ENCODE results near the gene LARP7. TPM values are rescaled to one million over a fixed set of nuclear protein-coding genes. Genes with fewer than 3 reads are reported as not detected.

LARP7 gene
- total and polyA plus RNA-seq, 4 donors: 24.9 to 75.5 (median 36.0) TPM

- Histone ChIP-seq H3K36me3 (ENCODE audit: control insufficient read depth in 4 of 4, insufficient read depth in 4 of 4, low read length in 4 of 4) (no peaks in the 10 kb centered on the region), H3K4me1 (ENCODE audit: control insufficient read depth in 5 of 5, insufficient read depth in 5 of 5, low read length in 5 of 5) (peaks cover 0 to 5% (median 0%) of the 10 kb centered on the region in 5 donors)
- no peak for ATAC-seq (ENCODE audit: insufficient read depth, low FRiP score)
Observed at GRCh38 chr4:112673076-112673475, 36.1 kb downstream of the LARP7 start.

GRCh38 chr4:112673686-112674085 is 36.7 kb downstream of the LARP7 start:
- no peak overlapping the region for H3K9ac ChIP-seq (ENCODE audit: insufficient read depth in 1 of 2, low read length in 2 of 2)
- H3K27me3 ChIP-seq (ENCODE audit: control insufficient read depth in 3 of 3, insufficient read depth in 3 of 3, low read length in 2 of 3): no peaks in the 10 kb centered on the region
- no peak for TF ChIP-seq CTCF (IDR thresholded peaks at IDR 0.05; ENCODE audit: control extremely low read depth, extremely low read depth)
- no peak overlapping the region for H3K4me3 ChIP-seq
- no peaks in the 10 kb centered on the region for H3K36me3 ChIP-seq (ENCODE audit: control insufficient read depth in 4 of 4, insufficient read depth in 4 of 4, low read length in 4 of 4)
- DNase-seq (no peak), ATAC-seq (ENCODE audit: insufficient read depth, low FRiP score) (no peak)
- peaks cover 0 to 5% (median 0%) of the 10 kb centered on the region in 5 donors for H3K4me1 ChIP-seq (ENCODE audit: control insufficient read depth in 5 of 5, insufficient read depth in 5 of 5, low read length in 5 of 5)
- no peaks in the 10 kb centered on the region for H3K9me3 ChIP-seq (ENCODE audit: control insufficient read depth in 4 of 4, insufficient read depth in 3 of 4, low read length in 3 of 4)
- WGBS, 2 donors: 67 to 83% methylated on average over 1 of the region's 1 CpG
- H3K27ac ChIP-seq (ENCODE audit: low read depth in 1 of 2, low read length in 1 of 2): no peak overlapping the region

More at GRCh38 chr4:112673076-112673475, 36.1 kb downstream of the LARP7 start:
- no peaks in the 10 kb centered on the region for H3K27me3 ChIP-seq (ENCODE audit: control insufficient read depth in 3 of 3, insufficient read depth in 3 of 3, low read length in 2 of 3)
- H3K9me3 ChIP-seq (ENCODE audit: control insufficient read depth in 4 of 4, insufficient read depth in 3 of 4, low read length in 3 of 4): no peaks in the 10 kb centered on the region
- no peak overlapping the region for H3K9ac ChIP-seq (ENCODE audit: insufficient read depth in 1 of 2, low read length in 2 of 2)
- peak overlapping the region in 1 of 2 donors; percentile 40 for H3K27ac ChIP-seq (ENCODE audit: low read depth in 1 of 2, low read length in 1 of 2)
- no peak overlapping the region for H3K4me3 ChIP-seq
- DNase-seq: no peak
- TF ChIP-seq CTCF (IDR thresholded peaks at IDR 0.05; ENCODE audit: control extremely low read depth, extremely low read depth): no peak

GRCh38 chr4:112674376-112674775 is 37.4 kb downstream of the LARP7 start:
- Histone ChIP-seq H3K36me3 (ENCODE audit: control insufficient read depth in 4 of 4, insufficient read depth in 4 of 4, low read length in 4 of 4) (no peaks in the 10 kb centered on the region), H3K4me1 (ENCODE audit: control insufficient read depth in 5 of 5, insufficient read depth in 5 of 5, low read length in 5 of 5) (peaks cover 0 to 5% (median 0%) of the 10 kb centered on the region in 5 donors), H3K4me3 (no peak overlapping the region), H3K27me3 (ENCODE audit: control insufficient read depth in 3 of 3, insufficient read depth in 3 of 3, low read length in 2 of 3) (no peaks in the 10 kb centered on the region), H3K27ac (ENCODE audit: low read depth in 1 of 2, low read length in 1 of 2) (peak overlapping the region in 1 of 2 donors; percentile 29), H3K9me3 (ENCODE audit: control insufficient read depth in 4 of 4, insufficient read depth in 3 of 4, low read length in 3 of 4) (no peaks in the 10 kb centered on the region), H3K9ac (ENCODE audit: insufficient read depth in 1 of 2, low read length in 2 of 2) (no peak overlapping the region)
- WGBS, 2 donors: 58 to 88% methylated on average over 1 of the region's 1 CpG
- TF ChIP-seq CTCF (IDR thresholded peaks at IDR 0.05; ENCODE audit: control extremely low read depth, extremely low read depth): no peak
- DNase-seq (no peak), ATAC-seq (ENCODE audit: insufficient read depth, low FRiP score) (no peak)

GRCh38 chr4:112677519-112678091 is 40.7 kb downstream of the LARP7 start:
- Histone ChIP-seq H3K4me1 (ENCODE audit: control insufficient read depth in 5 of 5, insufficient read depth in 5 of 5, low read length in 5 of 5) (peaks cover 0 to 4% (median 0%) of the 10 kb centered on the region in 5 donors), H3K4me3 (no peak overlapping the region), H3K9me3 (ENCODE audit: control insufficient read depth in 4 of 4, insufficient read depth in 3 of 4, low read length in 3 of 4) (no peaks in the 10 kb centered on the region), H3K27ac (ENCODE audit: low read depth in 1 of 2, low read length in 1 of 2) (no peak overlapping the region), H3K36me3 (ENCODE audit: control insufficient read depth in 4 of 4, insufficient read depth in 4 of 4, low read length in 4 of 4) (no peaks in the 10 kb centered on the region), H3K27me3 (ENCODE audit: control insufficient read depth in 3 of 3, insufficient read depth in 3 of 3, low read length in 2 of 3) (no peaks in the 10 kb centered on the region), H3K9ac (ENCODE audit: insufficient read depth in 1 of 2, low read length in 2 of 2) (no peak overlapping the region)
- DNase-seq (no peak), ATAC-seq (ENCODE audit: insufficient read depth, low FRiP score) (no peak)
- WGBS, 2 donors: 69 to 94% methylated on average over 2 of the region's 2 CpGs
- TF ChIP-seq CTCF (IDR thresholded peaks at IDR 0.05; ENCODE audit: control extremely low read depth, extremely low read depth): no peak
